Fibroblast of lung (primary cell): ENCODE results near the gene VSTM2B. TPM values are rescaled to one million over a fixed set of nuclear protein-coding genes. Genes with fewer than 3 reads are reported as not detected.

Source experiments
- DNase-seq, 2 donors: peaks; one replicate each; pipeline versions ENCODE4 v3.0.0 to v3.0.0-alpha.2; 2010; ENCODE audit warnings: low read depth in 2 of 2
- H2AFZ ChIP-seq: 2 replicates; pipeline ENCODE4 v1.5.1; 2012; ENCODE audit warnings: low read length, control low read depth, inconsistent platforms
- H3K27ac ChIP-seq: 2 replicates; pipeline ENCODE4 v1.5.1; 2011; ENCODE audit warnings: low read length, control low read depth; ENCODE audit not compliant: insufficient read depth
- H3K27me3 ChIP-seq: 2 replicates; pipeline ENCODE4 v1.5.1; 2011; ENCODE audit warnings: mild to moderate bottlenecking, low read length; ENCODE audit not compliant: control insufficient read depth, insufficient read depth
- H3K36me3 ChIP-seq: 2 replicates; pipeline ENCODE4 v1.5.1; 2011; ENCODE audit warnings: low read length; ENCODE audit not compliant: control insufficient read depth, insufficient read depth
- H3K4me1 ChIP-seq: 2 replicates; pipeline ENCODE4 v1.5.1; 2011; ENCODE audit warnings: low read length; ENCODE audit not compliant: control insufficient read depth, insufficient read depth; ENCODE audit errors: extremely low read depth
- H3K4me2 ChIP-seq: 2 replicates; pipeline ENCODE4 v1.5.1; 2011; ENCODE audit warnings: low read length, control low read depth; ENCODE audit not compliant: insufficient read depth; ENCODE audit errors: extremely low read depth
- H3K4me3 ChIP-seq, 4 experiments: fragments of 200-600 bp in 1 of 4; sonication (generic) in 1 of 4; replicated peaks in 1 of 4; 2 replicates each; pipeline ENCODE4 v1.5.1; 2011 to 2016; ENCODE audit warnings: low read length in 4 of 4, low read depth in 3 of 4, mild to moderate bottlenecking in 3 of 4, control low read depth in 2 of 4, inconsistent platforms in 1 of 4, mixed read lengths in 1 of 4; ENCODE audit not compliant: insufficient read depth in 1 of 4; ENCODE audit errors: control extremely low read depth in 1 of 4
- H3K79me2 ChIP-seq: 2 replicates; pipeline ENCODE4 v1.5.1; 2012; ENCODE audit warnings: mild to moderate bottlenecking, low read length, inconsistent platforms; ENCODE audit not compliant: control insufficient read depth, insufficient read depth
- H3K9ac ChIP-seq: 2 replicates; pipeline ENCODE4 v1.5.1; 2011; ENCODE audit warnings: mild to moderate bottlenecking, low read length, control low read depth; ENCODE audit not compliant: insufficient read depth
- H3K9me3 ChIP-seq: 2 replicates; pipeline ENCODE4 v1.5.1; 2012; ENCODE audit warnings: low read depth, low read length; ENCODE audit not compliant: control insufficient read depth, insufficient read depth
- H4K20me1 ChIP-seq: 2 replicates; pipeline ENCODE4 v1.5.1; 2011; ENCODE audit warnings: low read length; ENCODE audit not compliant: control insufficient read depth, insufficient read depth; ENCODE audit errors: extremely low read depth
- EZH2 ChIP-seq: IDR thresholded peaks from 2 replicates; pipeline ENCODE4 v1.5.1; 2012; ENCODE audit warnings: low read length, control low read depth, mild to moderate bottlenecking; ENCODE audit errors: missing control alignments
- polyA plus RNA-seq, 2 donors: library from polyadenylated mRNA; depleted of rRNA in 1 of 2; stranded (reverse) in 1 of 2; unstranded in 1 of 2; fragments of >200 nt; gene quantifications; 2 replicates each; pipeline ENCODE4 v1.2.1, GENCODE V29; 2011 to 2012; ENCODE audit warnings: missing spikeins in 1 of 2
- total RNA-seq: library from RNA; depleted of rRNA; stranded (reverse); fragments of >200 nt; gene quantifications from 2 replicates; pipeline ENCODE4 v1.2.1, GENCODE V29; 2014
- TF ChIP-seq, protein P1 (sequence below), 2 donors: IDR thresholded peaks in 1 of 2; conservative IDR thresholded peaks in 1 of 2; 1 replicate in 1 of 2; 2 replicates in 1 of 2; pipeline ENCODE4 v1.5.1; 2011 to 2012; ENCODE audit warnings: low read length in 2 of 2, control low read depth in 1 of 2, inconsistent platforms in 1 of 2, low read depth in 1 of 2, mild to moderate bottlenecking in 1 of 2

The VSTM2B gene
- total and polyA plus RNA-seq, 2 donors (not counting 1 experiment from before 2014, with no cell fraction given) = not detected

DNA sequence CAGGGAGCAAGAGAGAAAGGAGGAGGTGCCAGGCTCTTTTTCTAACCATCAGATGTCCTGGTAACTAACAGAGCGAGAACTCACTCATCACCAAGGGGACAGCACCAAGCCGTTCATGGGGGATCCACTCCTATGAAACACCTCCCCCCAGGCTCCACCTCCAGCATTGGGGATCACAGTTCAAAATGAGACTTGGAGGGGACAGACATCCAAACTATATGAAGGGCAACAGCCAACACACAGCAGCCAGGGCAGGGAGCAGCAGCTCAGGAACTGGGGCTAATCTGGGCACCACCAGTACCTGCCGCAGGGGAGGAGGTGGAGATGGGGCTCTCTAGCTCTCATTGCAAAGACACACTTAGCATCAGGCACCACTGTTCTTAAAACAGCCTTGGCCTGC is 34.3 kb upstream of the VSTM2B start:
- Histone ChIP-seq H2AFZ (no peak overlapping the region), H3K9ac (no peak overlapping the region), H3K4me3 (no peak overlapping the region), H3K79me2 (no peaks in the 10 kb centered on the region), H3K4me1 (no peaks in the 10 kb centered on the region), H3K4me2 (no peak overlapping the region), H3K27ac (no peak overlapping the region), H3K27me3 (no peaks in the 10 kb centered on the region), H4K20me1 (no peaks in the 10 kb centered on the region), H3K9me3 (no peaks in the 10 kb centered on the region), H3K36me3 (no peaks in the 10 kb centered on the region)
- DNase-seq = no peak
- TF ChIP-seq EZH2 = no peak
- TF ChIP-seq, protein P1, sequence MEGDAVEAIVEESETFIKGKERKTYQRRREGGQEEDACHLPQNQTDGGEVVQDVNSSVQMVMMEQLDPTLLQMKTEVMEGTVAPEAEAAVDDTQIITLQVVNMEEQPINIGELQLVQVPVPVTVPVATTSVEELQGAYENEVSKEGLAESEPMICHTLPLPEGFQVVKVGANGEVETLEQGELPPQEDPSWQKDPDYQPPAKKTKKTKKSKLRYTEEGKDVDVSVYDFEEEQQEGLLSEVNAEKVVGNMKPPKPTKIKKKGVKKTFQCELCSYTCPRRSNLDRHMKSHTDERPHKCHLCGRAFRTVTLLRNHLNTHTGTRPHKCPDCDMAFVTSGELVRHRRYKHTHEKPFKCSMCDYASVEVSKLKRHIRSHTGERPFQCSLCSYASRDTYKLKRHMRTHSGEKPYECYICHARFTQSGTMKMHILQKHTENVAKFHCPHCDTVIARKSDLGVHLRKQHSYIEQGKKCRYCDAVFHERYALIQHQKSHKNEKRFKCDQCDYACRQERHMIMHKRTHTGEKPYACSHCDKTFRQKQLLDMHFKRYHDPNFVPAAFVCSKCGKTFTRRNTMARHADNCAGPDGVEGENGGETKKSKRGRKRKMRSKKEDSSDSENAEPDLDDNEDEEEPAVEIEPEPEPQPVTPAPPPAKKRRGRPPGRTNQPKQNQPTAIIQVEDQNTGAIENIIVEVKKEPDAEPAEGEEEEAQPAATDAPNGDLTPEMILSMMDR (conservative IDR thresholded peaks at IDR 0.05 in 1 of 2, IDR thresholded peaks at IDR 0.05 in 1 of 2; ENCODE audit: low read depth in 1 of 2, low read length in 2 of 2) = no peak

DNA sequence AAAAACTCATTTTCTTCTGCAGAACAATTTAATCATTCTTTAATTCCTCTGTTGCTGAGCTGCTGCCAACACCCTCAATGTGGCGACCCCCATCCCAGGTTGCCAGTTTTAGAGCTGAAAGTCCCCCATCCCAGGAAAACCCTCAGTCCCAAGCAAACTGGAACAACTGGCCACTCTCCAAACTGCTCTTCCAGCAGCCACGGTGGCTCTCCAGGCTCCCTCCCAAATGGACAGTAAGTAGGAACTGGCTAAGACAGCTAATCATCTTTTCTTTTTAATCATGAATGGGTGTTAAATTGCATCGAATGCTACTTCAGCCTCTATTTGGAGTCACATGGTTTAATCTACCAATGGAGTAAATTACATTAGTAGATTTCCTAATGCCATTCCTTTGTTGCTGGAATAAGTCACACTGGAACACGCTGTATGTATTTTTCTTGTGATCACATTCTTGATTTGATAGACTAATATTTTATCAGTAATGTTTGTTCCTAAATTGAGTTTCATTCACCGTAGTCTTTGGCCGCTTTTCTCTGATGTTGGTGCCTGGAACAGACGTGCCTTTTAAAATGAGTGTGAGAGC is 33.7 kb upstream of the VSTM2B start:
- Histone ChIP-seq H3K27me3 (no peaks in the 10 kb centered on the region), H3K4me1 (no peaks in the 10 kb centered on the region), H3K9me3 (no peaks in the 10 kb centered on the region), H3K9ac (no peak overlapping the region), H3K79me2 (no peaks in the 10 kb centered on the region), H4K20me1 (no peaks in the 10 kb centered on the region), H3K4me3 (no peak overlapping the region), H3K27ac (no peak overlapping the region), H3K4me2 (no peak overlapping the region), H3K36me3 (no peaks in the 10 kb centered on the region), H2AFZ (no peak overlapping the region)
- DNase-seq = no peak
- no peak for TF ChIP-seq EZH2
- TF ChIP-seq, protein P1 (conservative IDR thresholded peaks at IDR 0.05 in 1 of 2, IDR thresholded peaks at IDR 0.05 in 1 of 2; ENCODE audit: low read depth in 1 of 2, low read length in 2 of 2) = no peak

DNA sequence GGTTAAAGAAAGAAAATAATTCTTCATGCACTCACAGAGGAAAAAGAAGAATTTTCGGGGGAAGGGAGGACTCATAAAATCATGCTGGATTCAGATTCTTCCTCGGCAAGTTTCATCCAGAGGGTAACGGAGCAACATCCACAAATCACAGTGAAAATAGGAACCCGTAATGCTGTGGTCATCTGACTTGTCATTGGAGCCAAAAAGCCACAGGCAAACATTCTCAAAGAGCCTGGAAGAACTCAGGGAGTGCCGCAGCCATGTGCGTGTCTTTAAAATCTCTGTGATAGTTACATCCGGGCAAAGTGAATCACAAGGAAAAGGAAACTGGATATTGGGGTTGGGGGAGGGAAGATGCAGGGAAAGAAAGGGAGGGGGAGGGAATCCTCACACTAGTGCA is 33.0 kb upstream of the VSTM2B start:
- Histone ChIP-seq H3K9ac (no peak overlapping the region), H3K36me3 (no peaks in the 10 kb centered on the region), H3K4me1 (no peaks in the 10 kb centered on the region), H3K4me2 (no peak overlapping the region), H4K20me1 (no peaks in the 10 kb centered on the region), H3K79me2 (no peaks in the 10 kb centered on the region), H3K9me3 (no peaks in the 10 kb centered on the region), H2AFZ (no peak overlapping the region), H3K27ac (no peak overlapping the region), H3K27me3 (no peaks in the 10 kb centered on the region), H3K4me3 (no peak overlapping the region)
- DNase-seq = no peak
- TF ChIP-seq, protein P1 (conservative IDR thresholded peaks at IDR 0.05 in 1 of 2, IDR thresholded peaks at IDR 0.05 in 1 of 2; ENCODE audit: low read depth in 1 of 2, low read length in 2 of 2) = no peak
- TF ChIP-seq EZH2 = no peak
